T-helper 1 cell (primary cell): ENCODE measurements around the gene APBA2.

Experiments
- DNase-seq, 5 donors: peaks; one replicate each; pipeline ENCODE4 v3.0.0-alpha.2; 2012 to 2020

Gene APBA2

GRCh38 chr15:28937271-28937670, 51.5 kb downstream of the APBA2 start:
- DNase-seq, result no peak

GRCh38 chr15:28942046-28942445, 56.3 kb downstream of the APBA2 start:
- peak in 2 of 5 donors; percentile 12 to 23 for DNase-seq

DNA sequence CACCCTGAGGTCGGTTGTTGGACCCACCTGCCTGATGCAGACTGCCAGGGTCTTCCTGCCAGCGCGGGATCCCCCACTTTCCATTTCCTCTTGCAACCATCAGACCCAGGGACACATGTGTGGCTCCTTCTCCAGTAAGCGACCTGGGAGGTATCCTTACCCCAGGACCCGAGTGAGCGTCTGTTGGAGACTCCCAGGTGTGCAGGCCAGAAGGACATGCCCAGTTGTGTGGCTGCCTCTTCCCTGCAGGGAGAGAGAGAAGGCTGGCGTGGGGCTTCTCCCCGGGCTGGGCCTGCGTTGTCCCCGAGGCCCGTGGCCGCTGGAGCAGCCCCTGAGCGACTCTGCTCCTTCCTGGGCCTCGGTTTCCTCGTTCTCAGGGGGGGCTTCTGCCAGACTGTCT, 56.8 kb downstream of the APBA2 start:
- no peak for DNase-seq

- DNase-seq, result no peak
Observed at GRCh38 chr15:28943146-28943545, 57.4 kb downstream of the APBA2 start.

- DNase-seq, result no peak
Observed at GRCh38 chr15:28943611-28944230, 57.9 kb downstream of the APBA2 start.

GRCh38 chr15:28944286-28944685, 58.5 kb downstream of the APBA2 start:
- DNase-seq, result no peak

DNA sequence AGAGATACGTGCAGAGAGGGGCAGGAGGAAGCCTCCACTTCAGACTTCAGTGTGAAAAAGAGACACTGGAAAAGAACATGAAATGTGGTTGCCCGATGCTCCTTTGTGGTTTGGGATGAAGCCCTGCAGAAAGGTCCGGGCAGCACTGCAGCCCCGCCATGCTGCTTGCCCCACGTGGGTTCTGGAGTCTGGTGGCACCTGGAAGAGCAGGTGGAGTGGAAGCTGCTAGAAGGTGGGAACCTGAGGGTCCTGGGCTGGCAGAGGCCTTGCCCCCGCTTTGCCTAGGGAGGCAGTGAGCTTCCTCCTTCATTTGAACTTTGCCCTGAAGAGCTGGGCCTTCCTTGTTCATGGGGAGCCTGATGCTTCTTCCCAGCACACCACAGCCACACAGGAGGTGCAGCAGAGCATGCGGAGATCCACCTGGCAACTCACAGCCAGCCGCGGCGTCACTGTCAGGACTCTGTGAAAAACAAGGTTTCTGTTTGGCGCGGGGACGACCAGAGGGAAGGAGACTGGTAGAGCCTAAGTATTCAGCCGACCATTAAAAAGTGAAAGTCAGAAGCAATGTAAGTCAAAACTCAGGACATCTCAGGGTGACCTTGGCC, 59.0 kb downstream of the APBA2 start:
- DNase-seq, result no peak

GRCh38 chr15:28945626-28946230, 60.0 kb downstream of the APBA2 start:
- DNase-seq, result no peak

DNA sequence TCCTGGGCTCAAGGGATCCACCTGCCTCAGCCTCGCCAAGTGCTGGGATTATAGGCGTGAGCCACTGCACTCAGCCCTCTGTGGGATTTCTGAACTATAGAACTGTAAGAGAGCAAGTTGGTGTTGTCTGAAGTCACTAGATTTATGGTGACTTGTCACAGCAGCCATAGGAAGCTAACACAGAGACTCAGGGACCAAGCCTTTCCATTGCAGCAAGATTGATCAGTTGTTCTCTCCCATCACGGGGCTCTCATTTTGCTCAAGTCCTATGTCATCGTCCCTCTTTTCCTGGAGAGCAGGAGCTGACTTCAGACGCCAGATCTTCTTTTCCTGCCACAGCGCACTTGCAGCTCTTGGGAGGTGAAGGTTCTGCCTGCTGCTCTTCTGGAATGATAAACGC, 61.0 kb downstream of the APBA2 start:
- DNase-seq, result no peak

GRCh38 chr15:28947221-28947674, 61.5 kb downstream of the APBA2 start:
- DNase-seq, result no peak

DNA sequence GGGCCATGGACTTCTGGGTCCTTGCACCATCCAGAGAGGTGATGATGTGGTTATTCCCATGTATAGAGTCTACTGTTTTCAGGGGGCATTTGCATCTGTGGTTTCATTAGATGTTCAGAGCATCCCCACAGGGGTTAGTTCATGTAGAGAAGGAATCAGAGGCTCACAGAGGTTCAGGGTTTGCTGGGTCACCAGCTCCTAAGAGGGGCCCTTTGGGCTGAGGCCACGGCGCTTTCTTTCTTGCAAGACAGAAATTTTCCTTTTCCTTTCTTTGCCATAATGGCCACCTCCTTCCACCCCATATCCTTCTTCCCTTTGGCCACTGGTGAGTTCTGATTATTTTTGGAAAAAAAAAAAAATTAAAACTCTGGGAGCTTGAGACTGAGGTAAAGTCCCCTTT, 62.3 kb downstream of the APBA2 start:
- DNase-seq, result no peak

DNA sequence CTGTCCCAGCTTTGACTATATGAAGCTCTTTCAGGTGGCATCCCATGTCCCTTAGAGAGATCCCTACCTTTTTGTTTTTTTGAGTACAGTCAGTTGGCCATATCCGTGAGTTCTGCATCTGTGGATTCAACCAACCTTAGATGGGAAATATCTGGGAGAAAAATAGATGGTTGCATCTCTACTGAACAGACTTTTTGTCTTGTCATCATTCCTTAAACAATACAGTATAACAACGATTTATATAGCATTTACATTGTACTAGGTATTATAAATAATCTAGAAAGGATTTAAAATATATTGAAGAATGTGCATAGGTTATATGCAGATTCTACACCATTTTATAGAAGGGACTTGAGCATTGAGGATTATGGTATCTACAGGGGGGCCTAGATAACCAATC, 65.1 kb downstream of the APBA2 start:
- no peak for DNase-seq

DNA sequence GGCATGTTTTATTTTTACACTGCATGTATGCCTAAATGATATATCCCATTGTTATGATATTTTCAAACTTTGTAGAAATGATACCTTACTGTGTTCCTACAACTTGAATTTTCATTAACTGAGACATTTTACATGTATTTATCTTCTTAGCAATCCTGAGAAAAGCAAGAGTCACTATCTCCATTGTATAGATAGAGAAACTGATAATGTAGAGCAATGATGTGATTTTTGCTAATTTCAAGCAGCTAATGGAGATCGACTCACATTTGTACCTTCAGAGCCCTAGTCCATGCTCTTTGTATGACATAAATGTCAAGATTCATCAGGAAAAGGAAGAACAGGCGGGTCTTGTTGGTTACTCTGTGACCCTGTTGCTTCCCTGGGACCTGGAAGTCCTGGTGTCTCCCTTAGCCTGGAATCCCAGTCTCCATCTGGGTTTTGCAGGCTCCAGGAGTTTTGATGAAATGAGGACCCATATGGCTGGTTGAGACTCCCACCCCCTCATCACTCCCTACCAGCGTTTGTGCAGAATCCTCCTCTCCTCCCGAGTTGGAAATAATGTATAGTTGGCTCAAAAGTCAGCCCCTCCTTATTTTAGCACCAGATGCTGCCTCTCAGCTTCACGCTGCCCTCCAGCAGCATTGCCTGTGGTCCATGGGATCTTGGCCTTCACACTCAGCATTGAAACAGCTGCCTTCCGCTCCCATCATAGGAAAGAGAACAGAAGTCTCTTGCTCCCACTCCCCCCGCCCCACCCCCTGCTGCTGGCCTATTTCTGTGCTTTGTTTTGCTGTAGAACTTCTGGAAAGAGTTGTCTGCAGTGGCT, 67.1 kb downstream of the APBA2 start:
- no peak for DNase-seq

DNA sequence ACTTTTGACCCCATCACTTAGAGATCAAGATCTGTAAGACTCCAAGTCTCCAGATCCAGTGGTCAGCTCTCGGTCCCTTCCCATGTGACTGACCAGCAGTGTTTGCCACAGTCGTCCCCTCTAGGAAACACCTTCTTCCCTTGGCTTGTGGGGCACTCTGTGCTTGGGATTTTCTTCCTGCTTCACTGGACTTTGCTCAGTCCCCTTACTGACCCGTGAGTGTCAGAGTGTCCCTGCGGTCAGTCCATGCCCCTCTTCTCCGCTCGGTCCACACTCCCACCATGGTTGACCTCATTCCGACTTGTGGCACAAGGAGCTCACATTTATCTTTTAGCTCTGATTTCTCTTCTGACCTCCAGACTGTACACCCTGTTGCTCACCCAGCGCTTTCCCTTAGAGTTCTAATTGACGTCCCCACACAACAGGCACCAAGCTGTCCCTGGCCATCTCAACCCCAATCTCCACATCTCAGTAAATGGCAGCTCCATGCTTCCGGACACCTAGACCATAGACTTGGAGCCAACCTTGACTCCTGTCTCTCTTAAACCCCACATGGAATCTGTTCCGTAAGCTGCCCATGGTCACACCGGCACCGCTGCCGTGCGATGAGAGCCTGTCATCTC, 67.9 kb downstream of the APBA2 start:
- DNase-seq, result no peak

DNA sequence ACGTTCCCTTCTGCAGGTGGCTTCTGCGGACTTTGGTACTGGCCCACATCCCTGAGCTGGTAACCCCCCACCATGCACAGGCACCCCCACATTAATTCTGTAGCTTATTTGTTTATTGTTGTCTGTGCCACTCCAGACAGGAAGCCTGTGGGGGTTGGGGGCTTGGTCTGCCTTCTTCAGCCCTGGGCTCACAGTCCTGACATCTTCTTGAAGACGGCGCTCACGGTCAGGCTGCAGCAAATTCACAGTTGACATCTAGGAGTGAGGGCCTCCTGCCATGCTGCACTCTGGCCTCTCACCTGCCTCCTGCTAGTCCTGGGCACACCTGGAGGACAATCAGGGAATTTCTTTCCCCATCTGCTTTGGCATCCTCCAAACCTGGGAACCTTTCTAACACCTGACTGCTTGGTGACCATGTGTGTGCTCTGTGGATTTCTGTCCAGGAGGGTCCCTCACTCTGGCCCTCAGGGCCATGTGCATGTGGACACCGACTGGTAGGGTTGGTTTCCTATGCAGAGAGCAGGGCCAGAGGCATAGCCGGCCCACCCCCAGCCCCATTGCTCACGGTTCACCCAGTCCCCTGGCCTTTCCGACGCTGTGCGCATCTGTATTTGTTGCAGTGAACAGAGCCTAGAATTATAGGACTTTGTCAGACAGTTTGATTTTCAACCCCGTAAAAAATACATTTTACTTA, 68.8 kb downstream of the APBA2 start:
- DNase-seq, result no peak

- peak in 1 of 5 donors; percentile 9 for DNase-seq
Observed at GRCh38 chr15:28955160-28955992, 69.6 kb downstream of the APBA2 start.

DNA sequence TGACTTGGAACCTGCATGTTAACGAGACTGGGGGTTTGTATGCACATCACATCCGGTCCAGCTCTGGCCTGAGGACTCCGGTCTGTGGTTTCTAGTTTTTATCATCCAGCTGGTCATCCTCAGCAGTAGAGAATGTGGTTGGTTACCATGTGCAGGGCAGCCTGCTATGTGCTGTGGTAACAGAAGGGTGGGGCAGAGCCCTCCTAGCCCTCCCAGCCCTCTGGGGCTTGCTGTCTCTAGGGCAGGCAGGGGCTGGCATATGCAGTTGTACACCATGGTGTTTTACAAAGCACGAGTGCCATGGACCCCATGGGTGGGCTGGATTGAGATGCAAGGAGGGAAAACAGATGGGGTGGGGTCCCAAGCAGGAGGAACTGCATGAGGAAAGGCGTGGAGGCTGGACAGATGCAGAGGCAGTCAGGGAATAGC, 70.2 kb downstream of the APBA2 start:
- no peak for DNase-seq

DNA sequence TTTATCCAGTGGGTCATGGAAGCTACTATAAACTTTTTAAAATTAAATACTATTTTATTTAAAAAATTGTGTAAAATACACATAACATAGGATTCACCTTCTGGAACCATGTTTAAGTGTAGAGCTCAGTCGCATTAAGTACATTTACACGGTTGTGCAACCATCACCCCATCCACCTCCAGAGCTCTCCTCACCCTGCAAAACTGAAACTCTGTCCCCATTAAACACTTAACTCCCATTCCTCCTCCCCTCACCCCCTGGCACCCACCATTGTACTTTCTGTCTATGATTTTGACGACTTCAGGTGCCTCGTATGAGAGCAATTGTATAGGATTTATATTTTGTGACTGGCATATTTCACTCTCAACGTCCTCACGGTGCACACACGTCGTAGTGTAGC, 70.7 kb downstream of the APBA2 start:
- DNase-seq, result no peak

DNA sequence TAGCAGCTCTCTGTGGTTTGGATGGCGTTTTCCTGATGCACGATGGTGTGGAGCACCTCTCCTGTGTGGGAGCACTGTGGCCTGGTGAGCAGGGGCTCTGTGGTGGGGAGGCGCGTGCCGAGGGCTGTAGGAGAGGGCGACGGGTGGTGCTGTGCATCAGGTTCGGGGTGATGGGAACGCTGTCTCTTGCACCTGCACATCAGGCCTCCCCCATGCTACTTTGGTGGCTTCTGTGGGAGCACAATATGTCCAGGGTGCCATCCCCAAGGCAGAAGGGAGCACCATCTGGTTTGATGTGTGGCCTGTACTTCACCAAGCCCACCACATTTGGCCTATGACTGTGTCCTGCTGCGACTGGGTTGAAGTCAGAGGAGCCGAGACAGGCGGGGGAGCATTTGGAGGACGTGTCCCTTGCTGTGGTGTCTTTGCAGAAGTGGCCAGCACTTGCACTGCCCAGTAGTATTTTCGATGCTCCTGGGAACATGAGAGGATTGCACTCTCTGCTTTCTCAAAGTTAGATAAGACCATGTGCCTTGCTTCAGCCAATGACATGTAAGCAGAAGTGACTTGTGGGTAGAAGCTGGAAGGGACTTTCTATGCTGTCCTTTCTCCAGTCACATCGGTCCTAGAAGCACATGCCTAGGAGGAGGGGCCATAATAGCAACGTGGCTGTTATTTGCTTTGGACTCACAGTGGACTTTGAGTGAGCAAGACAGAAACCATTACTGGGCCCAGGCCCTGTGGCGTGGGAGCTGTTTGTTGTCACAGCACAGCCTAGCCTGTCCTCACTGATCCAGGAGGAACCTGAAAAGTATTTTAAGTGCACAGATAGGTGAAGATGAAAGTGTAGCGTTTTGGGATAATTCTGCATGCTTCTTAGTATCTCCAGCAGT, 72.1 kb downstream of the APBA2 start:
- no peak for DNase-seq

GRCh38 chr15:28959326-28959725, 73.6 kb downstream of the APBA2 start:
- no peak for DNase-seq
